Ascending aorta (tissue), 2 donors: Measurements from ENCODE around the gene CD48. TPM values are rescaled to one million over a fixed set of nuclear protein-coding genes. Genes with fewer than 3 reads are reported as not detected.

Source experiments
- DNase-seq, 2 donors: peaks; one replicate each; pipeline ENCODE4 v3.0.0-alpha.2; 2019; ENCODE audit warnings: low spot score in 2 of 2
- H3K27ac ChIP-seq, 2 donors: fragments of 200-600 bp; sonication (generic); one replicate each; pipeline ENCODE4 v1.5.1; 2016 to 2017; ENCODE audit warnings: mild to moderate bottlenecking in 1 of 2
- H3K27me3 ChIP-seq: fragments of 200-600 bp; sonication (generic); one replicate; pipeline ENCODE4 v1.5.1; 2017
- H3K36me3 ChIP-seq, 2 donors: fragments of 200-600 bp; sonication (generic); one replicate each; pipeline ENCODE4 v1.5.1; 2016
- H3K4me1 ChIP-seq, 2 donors: fragments of 200-600 bp; sonication (generic); one replicate each; pipeline ENCODE4 v1.5.1; 2016 to 2017; ENCODE audit warnings: mild to moderate bottlenecking in 1 of 2
- H3K4me3 ChIP-seq, 2 donors: fragments of 200-600 bp; sonication (generic); one replicate each; pipeline ENCODE4 v1.5.1; 2016 to 2017; ENCODE audit warnings: mild to moderate bottlenecking in 1 of 2
- H3K9me3 ChIP-seq, 2 donors: fragments of 200-600 bp; sonication (generic); one replicate each; pipeline ENCODE4 v1.5.1; 2016
- CTCF ChIP-seq, 3 experiments: fragments of 200-600 bp in 2 of 3; fragments of 450-650 bp in 1 of 3; sonication (generic) in 2 of 3; IDR thresholded peaks; one replicate each; pipeline ENCODE4 v1.5.1; 2016 to 2019; ENCODE audit warnings: antibody characterized with exemption in 3 of 3, mild to moderate bottlenecking in 1 of 3, moderate library complexity in 1 of 3
- intact Hi-C: fragments of 100-400 bp; cut with DNase I; formaldehyde crosslinking; loops from one replicate; pipeline ENCODE4 v1.15.1; 2023
- total RNA-seq: library from RNA; depleted of rRNA; stranded (reverse); fragments of >200 nt; gene quantifications from one replicate; pipeline ENCODE4 v1.1.0, GENCODE V29; 2016

Gene CD48
- total RNA-seq, 1 donor from 2014 or later, result not detected

- TF ChIP-seq CTCF (IDR thresholded peaks at IDR 0.05), result no peak
- Histone ChIP-seq H3K4me1 (no peaks in the 10 kb centered on the region), H3K9me3 (no peaks in the 10 kb centered on the region), H3K36me3 (no peaks in the 10 kb centered on the region), H3K4me3 (no peak overlapping the region), H3K27ac (no peak overlapping the region), H3K27me3 (no peaks in the 10 kb centered on the region)
- no peak for DNase-seq
- intact Hi-C loops, result no loop called here
These were observed 66.1 kb downstream of the CD48 start for GRCh38 chr1:160645386-160646130.

DNA sequence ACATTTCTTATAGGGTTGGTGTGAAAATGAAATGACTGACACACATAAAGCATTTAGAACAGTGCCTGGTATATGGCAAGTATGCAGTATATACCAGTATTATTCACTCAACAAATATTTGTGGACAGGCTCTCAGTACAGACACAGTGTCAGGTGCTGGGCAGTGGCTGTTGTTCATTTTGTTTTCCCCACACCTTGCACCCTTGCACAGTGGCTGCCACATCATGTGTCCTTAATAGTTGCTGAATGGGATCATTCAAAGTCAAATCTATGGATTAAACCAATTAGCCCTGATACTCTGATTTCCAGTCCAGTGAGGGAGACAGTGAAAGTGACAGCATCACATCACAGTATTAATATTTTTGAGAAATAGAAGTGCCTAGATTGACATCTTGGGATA, 67.2 kb downstream of the CD48 start:
- Histone ChIP-seq H3K4me3 (no peak overlapping the region), H3K27ac (no peak overlapping the region), H3K36me3 (no peaks in the 10 kb centered on the region), H3K9me3 (no peaks in the 10 kb centered on the region), H3K27me3 (no peaks in the 10 kb centered on the region), H3K4me1 (no peaks in the 10 kb centered on the region)
- DNase-seq, result no peak
- intact Hi-C loops, result no loop called here
- TF ChIP-seq CTCF (IDR thresholded peaks at IDR 0.05), result no peak

DNA sequence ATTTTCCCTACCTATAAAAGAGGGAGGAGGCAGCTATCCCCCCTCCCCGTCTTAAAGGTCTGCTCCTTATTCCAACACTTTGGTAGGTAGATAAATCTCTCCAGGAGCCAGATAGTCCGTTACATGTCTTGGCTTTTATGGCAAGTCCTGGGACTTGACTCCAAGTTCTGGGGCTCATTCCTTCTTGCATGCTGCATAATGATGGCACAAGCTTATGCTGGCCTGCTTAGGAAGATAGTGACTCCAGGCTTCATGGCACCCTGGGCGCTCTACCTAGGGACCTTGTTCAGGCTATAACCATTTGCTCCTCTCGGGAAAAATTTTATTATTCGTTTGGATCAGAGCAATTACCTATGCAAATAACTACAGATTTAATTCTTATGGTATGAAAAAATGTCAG, 68.5 kb downstream of the CD48 start:
- Histone ChIP-seq H3K36me3 (no peaks in the 10 kb centered on the region), H3K4me1 (no peaks in the 10 kb centered on the region), H3K9me3 (no peaks in the 10 kb centered on the region), H3K27me3 (no peaks in the 10 kb centered on the region), H3K4me3 (no peak overlapping the region), H3K27ac (no peak overlapping the region)
- no peak for DNase-seq
- TF ChIP-seq CTCF (IDR thresholded peaks at IDR 0.05), result no peak
- intact Hi-C loops, result no loop called here

GRCh38 chr1:160642281-160642644, 69.4 kb downstream of the CD48 start:
- H3K36me3 ChIP-seq, result no peaks in the 10 kb centered on the region
- no peak for TF ChIP-seq CTCF (IDR thresholded peaks at IDR 0.05)
- H3K9me3 ChIP-seq, result no peaks in the 10 kb centered on the region
- intact Hi-C loops, result no loop called here
- no peaks in the 10 kb centered on the region for H3K4me1 ChIP-seq
- no peaks in the 10 kb centered on the region for H3K27me3 ChIP-seq
- no peak overlapping the region for H3K27ac ChIP-seq
- DNase-seq, result no peak
- no peak overlapping the region for H3K4me3 ChIP-seq

DNA sequence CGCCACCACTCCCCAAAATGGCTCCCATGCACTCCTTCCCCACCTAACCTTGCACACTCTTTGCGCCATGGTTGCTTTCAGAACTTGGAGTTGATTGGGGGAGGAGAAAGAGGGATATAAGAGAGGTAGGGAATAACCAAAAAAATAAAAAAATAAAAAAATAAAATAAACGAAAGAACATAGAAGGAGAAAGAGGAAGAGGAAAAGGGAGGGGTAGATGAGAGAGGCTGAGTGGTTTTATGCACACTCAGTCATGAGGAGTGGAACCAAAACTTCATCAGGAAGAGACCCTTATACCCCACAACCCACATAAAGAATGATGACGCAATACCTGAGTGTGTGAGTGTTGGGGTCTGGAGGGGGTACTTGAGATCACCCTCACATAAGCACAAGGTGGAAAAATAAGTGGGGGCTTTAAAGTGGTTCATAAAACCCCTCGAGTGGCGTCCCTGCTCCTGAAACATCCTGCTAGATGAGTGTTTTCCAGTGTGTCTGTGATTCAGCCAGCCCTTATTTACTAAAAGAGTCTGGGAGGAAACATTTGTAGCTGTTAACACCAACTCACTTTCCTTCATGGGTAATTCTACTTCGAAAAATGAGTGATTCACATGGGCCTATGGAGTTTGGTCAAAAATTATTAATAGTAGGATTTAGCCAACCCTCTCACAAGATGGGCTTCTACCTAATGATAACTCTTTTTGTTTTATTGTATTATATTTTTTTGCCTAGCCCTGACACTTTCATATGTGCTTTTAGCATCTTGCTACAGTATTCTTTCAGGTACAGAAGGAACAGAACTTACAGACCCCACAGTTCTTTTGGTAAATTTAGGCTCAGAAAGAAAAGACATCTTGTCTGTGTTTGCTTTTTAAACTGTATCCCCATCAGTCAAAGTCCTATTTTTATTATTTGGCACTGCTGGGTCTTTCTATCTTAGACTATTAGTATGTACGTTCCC, 70.0 kb downstream of the CD48 start:
- intact Hi-C loops, result no loop called here
- no peaks in the 10 kb centered on the region for H3K36me3 ChIP-seq
- no peak overlapping the region for H3K27ac ChIP-seq
- no peaks in the 10 kb centered on the region for H3K27me3 ChIP-seq
- no peaks in the 10 kb centered on the region for H3K9me3 ChIP-seq
- TF ChIP-seq CTCF (IDR thresholded peaks at IDR 0.05), result no peak
- no peaks in the 10 kb centered on the region for H3K4me1 ChIP-seq
- no peak overlapping the region for H3K4me3 ChIP-seq
- no peak for DNase-seq
